ENCODE measurements around the gene MX2. TPM values are rescaled to one million over a fixed set of nuclear protein-coding genes. Genes with fewer than 3 reads are reported as not detected.

MX2 gene
- total RNA-seq, 1 donor from 2014 or later = 5.0 TPM

- intact Hi-C loops (cut with DNase I) = no loop called here
- peak; percentile 33 for DNase-seq (ENCODE audit: low spot score)
Measured at GRCh38 chr21:41444703-41445464, 83.1 kb downstream of the MX2 start.

- intact Hi-C loops (cut with DNase I) = no loop called here
- no peak for DNase-seq (ENCODE audit: low spot score)
Measured at GRCh38 chr21:41445465-41445862, 83.6 kb downstream of the MX2 start.

DNA sequence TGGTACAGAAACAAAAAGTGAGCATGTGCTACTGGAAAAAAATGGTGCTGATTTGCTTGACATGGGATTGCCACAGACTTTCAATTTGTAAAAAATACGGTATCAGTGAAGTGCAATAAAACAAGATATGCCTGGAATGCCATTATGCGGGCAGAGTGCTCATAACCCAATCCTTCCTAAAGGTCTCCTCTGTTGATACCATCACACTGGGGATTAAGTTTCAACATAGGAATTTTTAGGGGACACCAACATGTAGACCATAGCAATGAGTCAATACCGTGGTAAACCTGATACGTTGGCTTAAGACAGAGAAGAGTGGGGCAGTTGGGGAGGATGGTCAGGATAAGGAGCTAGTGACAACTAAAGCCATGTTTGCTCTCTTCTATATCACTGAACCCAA is 84.8 kb downstream of the MX2 start:
- no peak for DNase-seq (ENCODE audit: low spot score)
- intact Hi-C loops (cut with DNase I) = no loop called here

- no peak for DNase-seq (ENCODE audit: low spot score)
- intact Hi-C loops (cut with DNase I) = no loop called here
Measured at GRCh38 chr21:41447356-41447755, 85.5 kb downstream of the MX2 start.

DNA sequence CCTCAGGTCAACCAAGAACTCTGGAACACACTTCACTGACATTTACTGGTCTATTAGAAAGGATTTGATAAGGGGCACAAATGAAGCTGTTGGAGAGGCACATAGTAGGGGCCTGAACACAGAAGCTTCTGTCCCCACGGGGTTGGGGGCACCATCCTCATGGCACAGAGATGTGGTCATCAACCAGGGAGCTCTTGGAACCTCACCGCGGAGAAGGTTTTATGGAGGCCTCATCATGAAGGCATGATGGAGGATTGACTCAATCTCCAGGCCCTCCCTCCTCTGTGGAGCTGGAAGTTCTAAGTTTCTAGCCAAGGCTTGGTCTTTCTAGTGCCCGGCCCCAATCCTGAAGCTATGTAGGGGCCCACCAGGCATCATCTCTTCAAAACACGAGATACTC is 87.8 kb downstream of the MX2 start:
- no peak for DNase-seq (ENCODE audit: low spot score)
- intact Hi-C loops (cut with DNase I) = no loop called here

GRCh38 chr21:41451753-41452676 is 90.2 kb downstream of the MX2 start:
- DNase-seq (ENCODE audit: low spot score) = peak; percentile 59
- intact Hi-C loops (cut with DNase I) = no loop called here

GRCh38 chr21:41453198-41453597 is 91.4 kb downstream of the MX2 start:
- DNase-seq (ENCODE audit: low spot score) = peak; percentile 10
- intact Hi-C loops (cut with DNase I) = no loop called here

DNA sequence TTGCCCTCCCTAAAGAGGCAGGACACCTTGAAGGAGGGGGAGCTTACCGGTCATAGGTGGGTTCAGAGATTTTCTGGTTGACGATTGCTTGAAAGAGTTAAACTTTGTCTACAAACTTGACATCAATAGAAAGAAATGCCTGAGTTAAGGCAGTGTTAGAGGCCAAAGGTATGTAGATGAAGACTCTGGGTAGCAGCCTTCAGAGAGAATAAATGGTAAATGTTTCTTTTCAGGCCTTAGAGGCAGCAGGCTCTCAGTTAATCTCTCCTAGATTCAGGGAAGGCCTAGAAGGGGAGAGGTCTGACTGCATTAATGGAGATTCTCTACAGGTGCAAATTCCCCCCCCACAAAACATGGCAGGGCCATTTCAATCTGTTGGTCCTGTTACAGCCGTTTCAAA is 91.9 kb downstream of the MX2 start:
- peak; percentile 20 for DNase-seq (ENCODE audit: low spot score)
- intact Hi-C loops (cut with DNase I) = no loop called here

DNA sequence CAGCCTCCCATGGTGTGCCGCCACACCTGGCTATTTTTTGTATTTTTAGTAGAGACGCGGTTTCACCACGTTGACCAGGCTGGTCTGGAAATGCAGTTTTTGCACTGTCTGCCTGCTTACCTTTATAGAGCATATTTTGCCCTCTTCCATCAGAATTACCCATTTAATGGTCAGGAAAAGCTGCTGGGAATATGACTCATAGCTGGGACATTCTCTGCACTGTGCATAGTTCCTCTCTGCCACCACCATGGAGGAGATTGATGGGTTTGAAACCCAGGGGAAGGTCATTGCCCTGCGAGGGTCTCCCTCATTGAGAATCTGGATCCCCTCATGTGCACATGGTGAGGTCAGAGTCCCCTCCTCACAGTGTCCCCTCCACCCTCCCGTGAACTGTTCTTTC is 96.3 kb downstream of the MX2 start:
- intact Hi-C loops (cut with DNase I) = no loop called here
- no peak for DNase-seq (ENCODE audit: low spot score)

GRCh38 chr21:41458559-41458958 is 96.7 kb downstream of the MX2 start:
- DNase-seq (ENCODE audit: low spot score) = peak; percentile 70
- intact Hi-C loops (cut with DNase I) = no loop called here

Other genes starting within 250 kb of the MX2 start
- gene BACE2, start 193.9 kb upstream of the MX2 start, total RNA-seq = 20.0 TPM
- not detected for gene FAM3B, start 45.2 kb upstream of the MX2 start, total RNA-seq
- gene MX1, start 64.2 kb downstream of the MX2 start, total RNA-seq = 11.0 TPM
- gene TMPRSS2, start 146.1 kb downstream of the MX2 start, total RNA-seq = not detected

Measured in cardiac septum (tissue), 1 donor.